GM23338 (cell line): ENCODE measurements around the gene ARL14EP. TPM values are rescaled to one million over a fixed set of nuclear protein-coding genes. Genes with fewer than 3 reads are reported as not detected.

Experiments
- ATAC-seq: fragments of 200-7000 bp; cut with Tn5 transposase; 3 replicates; pipeline ENCODE4 v1.9.1; 2020
- DNase-seq: peaks from one replicate; pipeline ENCODE4 v3.0.0-alpha.2; 2015; ENCODE audit warnings: low spot score
- H2AFZ ChIP-seq: fragments of 200-600 bp; sonication (generic); 2 replicates; pipeline ENCODE4 v1.8.0; 2016; ENCODE audit warnings: antibody characterized with exemption, mild to moderate bottlenecking, moderate library complexity
- H3F3A ChIP-seq: fragments of 200-600 bp; sonication (generic); replicated peaks from 2 replicates; pipeline ENCODE4 v1.8.0; 2017; ENCODE audit warnings: antibody characterized with exemption, mixed run types, low read depth
- H3K27ac ChIP-seq: fragments of 200-600 bp; sonication (generic); 2 replicates; pipeline ENCODE4 v1.6.1; 2016; ENCODE audit warnings: low read depth
- H3K27me3 ChIP-seq: fragments of 200-600 bp; sonication (generic); 2 replicates; pipeline ENCODE4 v1.8.0; 2016; ENCODE audit warnings: mild to moderate bottlenecking, mixed run types, moderate library complexity; ENCODE audit not compliant: insufficient read depth
- H3K36me3 ChIP-seq: fragments of 200-600 bp; sonication (generic); 2 replicates; pipeline ENCODE4 v1.8.0; 2016; ENCODE audit warnings: mild to moderate bottlenecking; ENCODE audit not compliant: insufficient read depth
- H3K4me1 ChIP-seq: fragments of 200-600 bp; sonication (generic); 2 replicates; pipeline ENCODE4 v1.8.0; 2016; ENCODE audit warnings: mild to moderate bottlenecking, moderate library complexity; ENCODE audit not compliant: insufficient read depth
- H3K4me2 ChIP-seq: fragments of 200-600 bp; sonication (generic); 2 replicates; pipeline ENCODE4 v1.7.1; 2017; ENCODE audit warnings: mixed run types
- H3K4me3 ChIP-seq: fragments of 200-600 bp; sonication (generic); 2 replicates; pipeline ENCODE4 v1.6.1; 2016; ENCODE audit warnings: mixed run types
- H3K79me2 ChIP-seq: fragments of 200-600 bp; sonication (generic); replicated peaks from 2 replicates; pipeline ENCODE4 v1.8.0; 2017; ENCODE audit warnings: mild to moderate bottlenecking; ENCODE audit not compliant: insufficient read depth
- H3K9me2 ChIP-seq: fragments of 200-600 bp; sonication (generic); 2 replicates; pipeline ENCODE4 v1.8.0; 2017; ENCODE audit not compliant: insufficient read depth
- H4K20me1 ChIP-seq: fragments of 200-600 bp; sonication (generic); replicated peaks from 2 replicates; pipeline ENCODE4 v1.8.0; 2017; ENCODE audit warnings: mild to moderate bottlenecking; ENCODE audit not compliant: insufficient read depth
- H3K27ac Mint-ChIP-seq: 2 replicates; pipeline ENCODE4 v1.8.0; 2020; ENCODE audit warnings: inconsistent platforms, mild to moderate bottlenecking, moderate library complexity, mixed read lengths
- H3K27me3 Mint-ChIP-seq: 3 replicates; pipeline ENCODE4 v1.8.0; 2022; ENCODE audit warnings: low read depth, mild to moderate bottlenecking, moderate library complexity, mixed read lengths, inconsistent platforms; ENCODE audit not compliant: insufficient read depth, poor library complexity
- H3K36me3 Mint-ChIP-seq: 3 replicates; pipeline ENCODE4 v1.8.0; 2021; ENCODE audit warnings: low read depth, mild to moderate bottlenecking, inconsistent platforms, moderate library complexity, mixed read lengths
- H3K4me1 Mint-ChIP-seq: 3 replicates; pipeline ENCODE4 v1.8.0; 2020; ENCODE audit warnings: mild to moderate bottlenecking, inconsistent platforms, mixed read lengths
- H3K4me3 Mint-ChIP-seq: 3 replicates; pipeline ENCODE4 v1.8.0; 2021; ENCODE audit warnings: moderate library complexity, mild to moderate bottlenecking, inconsistent platforms, mixed read lengths
- H3K9me3 Mint-ChIP-seq: 3 replicates; pipeline ENCODE4 v1.8.0; 2020; ENCODE audit warnings: moderate library complexity, mild to moderate bottlenecking, inconsistent platforms, mixed read lengths
- CREB1 ChIP-seq: fragments of 250-450 bp; sonication (Bioruptor Pico); IDR thresholded peaks from 2 replicates; pipeline ENCODE4 v1.5.0; 2020; ENCODE audit warnings: low read depth, mild to moderate bottlenecking, moderate library complexity
- EZH2phosphoT487 ChIP-seq: fragments of 200-600 bp; sonication (generic); IDR thresholded peaks from one replicate; pipeline ENCODE4 v1.8.1; 2018; ENCODE audit warnings: antibody characterized with exemption; ENCODE audit not compliant: unreplicated experiment
- JUNB ChIP-seq: IDR thresholded peaks from one replicate; pipeline ENCODE4 v1.6.1; 2016; ENCODE audit warnings: antibody characterized with exemption; ENCODE audit not compliant: unreplicated experiment
- NANOG ChIP-seq: IDR thresholded peaks from 2 replicates; pipeline ENCODE4 v1.6.1; 2016; ENCODE audit warnings: antibody characterized with exemption, borderline replicate concordance
- POLR2AphosphoS5 ChIP-seq: IDR thresholded peaks from 2 replicates; pipeline ENCODE4 v1.6.1; 2016; ENCODE audit warnings: antibody characterized with exemption, low read depth
- ZNF114 ChIP-seq: fragments of 250-450 bp; sonication (Bioruptor Pico); IDR thresholded peaks from 2 replicates; pipeline ENCODE4 v1.5.0; 2020; ENCODE audit warnings: mild to moderate bottlenecking, moderate library complexity
- ZNF331 ChIP-seq: fragments of 250-450 bp; sonication (Bioruptor Pico); IDR thresholded peaks from 2 replicates; pipeline ENCODE4 v1.5.0; 2020; ENCODE audit warnings: low read depth, mild to moderate bottlenecking, moderate library complexity
- ZNF462 ChIP-seq: fragments of 250-450 bp; sonication (Bioruptor Pico); IDR thresholded peaks from 2 replicates; pipeline ENCODE4 v1.5.0; 2020; ENCODE audit warnings: mild to moderate bottlenecking, moderate library complexity
- polyA plus RNA-seq: library from polyadenylated mRNA; unstranded; fragments of >200 nt; fragmentation: Nextera tagmentation; extraction: Ambion mirVana; gene quantifications from 2 replicates; pipeline ENCODE4 v1.2.1, GENCODE V29; 2016
- total RNA-seq: library from RNA; depleted of rRNA; stranded (reverse); fragments of >200 nt; shearing (Covaris generic); gene quantifications from 2 replicates; pipeline ENCODE4 v1.2.3, GENCODE V29; 2014
- TF ChIP-seq, protein P1 (sequence below): IDR thresholded peaks from 2 replicates; pipeline ENCODE4 v1.6.1; 2016; ENCODE audit warnings: antibody characterized with exemption

The ARL14EP gene
- total and polyA plus RNA-seq, 2 experiments from 2014 or later = 33.4 to 62.0 TPM

DNA sequence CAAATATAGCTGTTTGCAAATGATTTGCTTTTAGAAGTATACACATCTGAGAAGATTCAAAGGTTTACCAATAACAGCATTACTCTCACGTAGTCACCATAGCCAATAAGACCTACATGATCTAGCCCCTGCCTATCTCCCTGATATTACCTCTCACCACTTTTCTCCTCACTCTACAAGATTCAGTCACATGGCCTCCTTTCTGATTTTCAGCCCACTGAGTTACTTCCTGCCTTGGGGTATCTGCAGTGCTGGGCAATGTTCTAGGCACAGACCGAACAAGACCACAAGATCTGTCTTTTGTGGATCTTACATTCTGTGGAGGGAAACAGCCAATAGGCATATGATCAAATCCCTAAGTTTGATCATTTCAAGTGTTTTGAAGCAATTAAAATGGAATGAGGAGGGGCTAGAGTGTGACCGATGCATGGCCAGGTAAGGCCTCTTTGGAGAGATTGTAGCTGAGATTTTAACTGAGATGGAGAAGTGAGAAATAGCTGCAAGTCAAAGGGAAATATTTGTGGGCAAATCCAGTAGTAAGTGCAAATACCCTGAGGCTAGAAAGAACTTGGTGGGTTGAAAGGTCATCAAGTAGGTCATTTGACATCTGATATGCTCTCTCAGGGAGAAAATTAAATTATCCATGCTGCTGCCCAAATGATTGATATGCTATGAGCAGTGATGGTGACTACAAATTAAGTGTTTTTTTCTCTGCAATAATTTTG lies 43.1 kb downstream of the ARL14EP start:
- Mint-ChIP-seq H3K27ac (no peak overlapping the region), H3K27me3 (no peaks in the 10 kb centered on the region), H3K4me1 (peaks cover 12% of the 10 kb centered on the region), H3K4me3 (no peak overlapping the region), H3K36me3 (no peaks in the 10 kb centered on the region), H3K9me3 (no peaks in the 10 kb centered on the region; the same call in 1 of the 3 replicates)
- H3K9me2 ChIP-seq = 0 out of 2 replicates have a peak, but pooled peaks cover 4% of the 10 kb centered on the region
- DNase-seq (no peak), ATAC-seq (no peak)
- no peaks in the 10 kb centered on the region for H3K27me3 ChIP-seq
- peaks cover 18% of the 10 kb centered on the region for H3K4me1 ChIP-seq
- H3K27ac ChIP-seq = no peak overlapping the region
- no peaks in the 10 kb centered on the region for H4K20me1 ChIP-seq
- H3K4me2 ChIP-seq = no peak overlapping the region
- no peaks in the 10 kb centered on the region for H3K36me3 ChIP-seq
- H2AFZ ChIP-seq = no peak overlapping the region
- no peak overlapping the region for H3K4me3 ChIP-seq
- H3K79me2 ChIP-seq = no peaks in the 10 kb centered on the region
- H3F3A ChIP-seq = no peaks in the 10 kb centered on the region
- no peak for TF ChIP-seq ZNF462
- TF ChIP-seq POLR2AphosphoS5 = no peak
- TF ChIP-seq, protein P1, sequence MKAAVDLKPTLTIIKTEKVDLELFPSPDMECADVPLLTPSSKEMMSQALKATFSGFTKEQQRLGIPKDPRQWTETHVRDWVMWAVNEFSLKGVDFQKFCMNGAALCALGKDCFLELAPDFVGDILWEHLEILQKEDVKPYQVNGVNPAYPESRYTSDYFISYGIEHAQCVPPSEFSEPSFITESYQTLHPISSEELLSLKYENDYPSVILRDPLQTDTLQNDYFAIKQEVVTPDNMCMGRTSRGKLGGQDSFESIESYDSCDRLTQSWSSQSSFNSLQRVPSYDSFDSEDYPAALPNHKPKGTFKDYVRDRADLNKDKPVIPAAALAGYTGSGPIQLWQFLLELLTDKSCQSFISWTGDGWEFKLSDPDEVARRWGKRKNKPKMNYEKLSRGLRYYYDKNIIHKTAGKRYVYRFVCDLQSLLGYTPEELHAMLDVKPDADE = no peak
- TF ChIP-seq ZNF331 (CRISPR knock-in tag) = no peak
- no peak for TF ChIP-seq EZH2phosphoT487
- TF ChIP-seq CREB1 (CRISPR knock-in tag) = no peak
- no peak for TF ChIP-seq NANOG
- TF ChIP-seq JUNB = no peak
- no peak for TF ChIP-seq ZNF114 (CRISPR knock-in tag)
